ENCODE measurements around the gene GOLGA2.

DNA sequence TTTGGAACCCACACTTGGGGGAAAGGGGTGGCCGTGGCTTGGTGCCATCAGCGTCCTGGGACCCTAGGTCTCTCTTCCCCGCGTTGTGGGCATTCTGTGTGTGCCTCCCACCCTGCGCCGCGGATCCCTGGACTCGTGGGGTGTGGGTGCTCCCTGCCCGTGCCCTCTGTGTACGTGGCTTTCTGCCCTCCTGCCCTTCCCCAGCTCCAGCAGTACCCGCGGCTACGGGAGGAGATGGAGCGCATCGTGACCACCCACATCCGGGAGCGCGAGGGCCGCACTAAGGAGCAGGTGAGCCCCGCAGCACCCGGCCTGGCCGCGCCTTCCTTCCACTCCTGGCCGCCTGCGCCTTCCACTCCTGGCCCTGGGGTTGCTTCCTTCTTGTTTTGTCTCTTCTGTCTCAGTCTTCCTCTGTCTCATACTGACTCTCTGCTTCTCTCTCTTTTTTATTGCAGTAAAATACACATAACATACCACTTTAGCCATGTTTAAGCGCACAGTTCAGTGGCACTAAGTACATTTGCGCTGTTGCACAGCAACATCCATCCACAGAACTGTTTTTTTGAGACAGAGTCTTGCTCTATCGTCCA is 41.9 kb downstream of the GOLGA2 start:
- TF ChIP-seq, protein P1, sequence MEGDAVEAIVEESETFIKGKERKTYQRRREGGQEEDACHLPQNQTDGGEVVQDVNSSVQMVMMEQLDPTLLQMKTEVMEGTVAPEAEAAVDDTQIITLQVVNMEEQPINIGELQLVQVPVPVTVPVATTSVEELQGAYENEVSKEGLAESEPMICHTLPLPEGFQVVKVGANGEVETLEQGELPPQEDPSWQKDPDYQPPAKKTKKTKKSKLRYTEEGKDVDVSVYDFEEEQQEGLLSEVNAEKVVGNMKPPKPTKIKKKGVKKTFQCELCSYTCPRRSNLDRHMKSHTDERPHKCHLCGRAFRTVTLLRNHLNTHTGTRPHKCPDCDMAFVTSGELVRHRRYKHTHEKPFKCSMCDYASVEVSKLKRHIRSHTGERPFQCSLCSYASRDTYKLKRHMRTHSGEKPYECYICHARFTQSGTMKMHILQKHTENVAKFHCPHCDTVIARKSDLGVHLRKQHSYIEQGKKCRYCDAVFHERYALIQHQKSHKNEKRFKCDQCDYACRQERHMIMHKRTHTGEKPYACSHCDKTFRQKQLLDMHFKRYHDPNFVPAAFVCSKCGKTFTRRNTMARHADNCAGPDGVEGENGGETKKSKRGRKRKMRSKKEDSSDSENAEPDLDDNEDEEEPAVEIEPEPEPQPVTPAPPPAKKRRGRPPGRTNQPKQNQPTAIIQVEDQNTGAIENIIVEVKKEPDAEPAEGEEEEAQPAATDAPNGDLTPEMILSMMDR (conservative IDR thresholded peaks at IDR 0.05) = no peak
- TF ChIP-seq ZFX (IDR thresholded peaks at IDR 0.05) = no peak
